Measurements from ENCODE around the gene SACS.

GRCh38 chr13:23323946-23324709 lies 109.4 kb downstream of the SACS start:
- TF ChIP-seq CTCF (IDR thresholded peaks at IDR 0.05) (no peak), POLR2A (IDR thresholded peaks at IDR 0.05) (no peak)
